ENCODE data around the gene NR4A3. TPM values are rescaled to one million over a fixed set of nuclear protein-coding genes. Genes with fewer than 3 reads are reported as not detected.
A peak's percentile ranks its signal among the peaks of the same experiment; 100 is the strongest.

NR4A3 gene
- total RNA-seq, 2 experiments from 2014 or later = 0.13 to 0.74 TPM

DNA sequence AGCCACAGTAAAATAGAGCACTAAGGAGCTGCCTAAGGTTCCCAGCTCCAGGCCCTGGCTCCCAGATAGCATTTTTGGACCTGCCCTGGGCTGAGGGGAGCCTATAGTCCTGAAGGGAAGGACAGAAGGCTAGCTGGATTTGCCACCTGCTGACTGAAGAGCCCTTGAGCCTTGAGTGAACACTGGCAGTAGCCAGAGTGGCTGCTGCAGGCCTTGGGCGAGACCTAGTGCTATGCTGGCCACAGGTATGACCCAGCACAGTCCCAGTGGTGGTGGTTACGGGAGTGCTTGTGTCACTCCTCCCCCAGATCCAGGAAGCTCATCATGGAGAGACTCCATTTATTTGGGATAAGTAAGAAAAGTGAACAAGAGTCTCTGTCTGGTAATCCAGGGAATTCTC lies 74.4 kb downstream of the NR4A3 start:
- Histone ChIP-seq H3K9me2 (ENCODE audit: insufficient read depth, low read length) (no peaks in the 10 kb centered on the region), H2AFZ (ENCODE audit: low read length) (no peak overlapping the region), H3K79me2 (ENCODE audit: insufficient read depth, low read depth, low read length) (no peaks in the 10 kb centered on the region), H3K36me3 (ENCODE audit: insufficient read depth, low read length) (no peaks in the 10 kb centered on the region), H3K4me1 (ENCODE audit: insufficient read depth, low read length, poor library complexity, severe bottlenecking) (no peaks in the 10 kb centered on the region), H3K27ac (ENCODE audit: low read depth, low read length, poor library complexity, severe bottlenecking) (no peak overlapping the region), H3K4me3 (ENCODE audit: low read depth, low read length, poor library complexity, severe bottlenecking) (no peak overlapping the region), H3K4me2 (ENCODE audit: low read length) (no peak overlapping the region), H4K20me1 (ENCODE audit: insufficient read depth, low read length) (no peaks in the 10 kb centered on the region), H3K9me3 (ENCODE audit: low read length) (no peaks in the 10 kb centered on the region)
- ChIA-PET POLR2A (no interaction called here), CTCF (ENCODE audit: unreplicated experiment) (no interaction called here)
- TF ChIP-seq EZH2phosphoT487 (IDR thresholded peaks at IDR 0.05; ENCODE audit: borderline replicate concordance, low read depth, low read length) = no peak
- TF ChIP-seq, protein P1, sequence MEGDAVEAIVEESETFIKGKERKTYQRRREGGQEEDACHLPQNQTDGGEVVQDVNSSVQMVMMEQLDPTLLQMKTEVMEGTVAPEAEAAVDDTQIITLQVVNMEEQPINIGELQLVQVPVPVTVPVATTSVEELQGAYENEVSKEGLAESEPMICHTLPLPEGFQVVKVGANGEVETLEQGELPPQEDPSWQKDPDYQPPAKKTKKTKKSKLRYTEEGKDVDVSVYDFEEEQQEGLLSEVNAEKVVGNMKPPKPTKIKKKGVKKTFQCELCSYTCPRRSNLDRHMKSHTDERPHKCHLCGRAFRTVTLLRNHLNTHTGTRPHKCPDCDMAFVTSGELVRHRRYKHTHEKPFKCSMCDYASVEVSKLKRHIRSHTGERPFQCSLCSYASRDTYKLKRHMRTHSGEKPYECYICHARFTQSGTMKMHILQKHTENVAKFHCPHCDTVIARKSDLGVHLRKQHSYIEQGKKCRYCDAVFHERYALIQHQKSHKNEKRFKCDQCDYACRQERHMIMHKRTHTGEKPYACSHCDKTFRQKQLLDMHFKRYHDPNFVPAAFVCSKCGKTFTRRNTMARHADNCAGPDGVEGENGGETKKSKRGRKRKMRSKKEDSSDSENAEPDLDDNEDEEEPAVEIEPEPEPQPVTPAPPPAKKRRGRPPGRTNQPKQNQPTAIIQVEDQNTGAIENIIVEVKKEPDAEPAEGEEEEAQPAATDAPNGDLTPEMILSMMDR (conservative IDR thresholded peaks at IDR 0.05; ENCODE audit: low read length) = no peak
- intact Hi-C loops (cut with micrococcal nuclease; ENCODE audit: unreplicated experiment) = no loop called here
- DNase-seq (ENCODE audit: low spot score) = no peak
- BruUV-seq (replicated peaks) = no TSS peak

DNA sequence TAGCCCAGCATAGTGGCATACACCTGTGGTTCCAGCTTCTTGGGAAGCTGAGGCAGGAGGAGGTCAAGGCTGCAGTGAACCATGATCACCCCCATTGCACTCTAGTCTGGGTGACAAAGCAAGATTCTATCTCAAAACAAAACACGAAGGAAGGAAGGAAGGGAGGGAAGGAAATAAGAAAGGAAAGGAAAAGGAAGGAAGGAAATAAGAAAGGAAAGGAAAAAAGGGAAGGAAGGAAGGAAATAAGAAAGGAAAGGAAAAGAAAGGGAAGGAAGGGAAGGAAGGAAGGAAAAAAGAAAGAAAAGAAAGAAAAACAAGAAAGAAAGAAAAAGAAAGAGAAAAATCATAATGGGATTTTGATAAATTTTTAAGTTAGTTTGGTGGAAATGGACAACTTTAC lies 81.7 kb downstream of the NR4A3 start:
- no peak overlapping the region for H3K4me3 ChIP-seq (ENCODE audit: low read depth, low read length, poor library complexity, severe bottlenecking)
- peaks cover 6% of the 10 kb centered on the region; the same call in 1 of the 2 replicates for H3K79me2 ChIP-seq (ENCODE audit: insufficient read depth, low read depth, low read length)
- no peak overlapping the region for H3K27ac ChIP-seq (ENCODE audit: low read depth, low read length, poor library complexity, severe bottlenecking)
- H3K4me1 ChIP-seq (ENCODE audit: insufficient read depth, low read length, poor library complexity, severe bottlenecking) = peaks cover 8% of the 10 kb centered on the region
- no peaks in the 10 kb centered on the region for H3K9me2 ChIP-seq (ENCODE audit: insufficient read depth, low read length)
- no peaks in the 10 kb centered on the region for H3K9me3 ChIP-seq (ENCODE audit: low read length)
- intact Hi-C loops (cut with micrococcal nuclease; ENCODE audit: unreplicated experiment) = no loop called here
- no peaks in the 10 kb centered on the region for H3K36me3 ChIP-seq (ENCODE audit: insufficient read depth, low read length)
- no peaks in the 10 kb centered on the region for H4K20me1 ChIP-seq (ENCODE audit: insufficient read depth, low read length)
- H3K4me2 ChIP-seq (ENCODE audit: low read length) = no peak overlapping the region
- no TSS peak for BruUV-seq (replicated peaks)
- TF ChIP-seq, protein P1 (conservative IDR thresholded peaks at IDR 0.05; ENCODE audit: low read length) = no peak
- TF ChIP-seq EZH2phosphoT487 (IDR thresholded peaks at IDR 0.05; ENCODE audit: borderline replicate concordance, low read depth, low read length) = no peak
- ChIA-PET POLR2A (interaction anchor here (0.6 kb wide), 1 partner anchor 29 kb away, joined by 3 read pairs; no protein-coding TSS in a partner anchor), CTCF (ENCODE audit: unreplicated experiment) (no interaction called here)
- no peak for DNase-seq (ENCODE audit: low spot score)
- no peak overlapping the region for H2AFZ ChIP-seq (ENCODE audit: low read length)

DNA sequence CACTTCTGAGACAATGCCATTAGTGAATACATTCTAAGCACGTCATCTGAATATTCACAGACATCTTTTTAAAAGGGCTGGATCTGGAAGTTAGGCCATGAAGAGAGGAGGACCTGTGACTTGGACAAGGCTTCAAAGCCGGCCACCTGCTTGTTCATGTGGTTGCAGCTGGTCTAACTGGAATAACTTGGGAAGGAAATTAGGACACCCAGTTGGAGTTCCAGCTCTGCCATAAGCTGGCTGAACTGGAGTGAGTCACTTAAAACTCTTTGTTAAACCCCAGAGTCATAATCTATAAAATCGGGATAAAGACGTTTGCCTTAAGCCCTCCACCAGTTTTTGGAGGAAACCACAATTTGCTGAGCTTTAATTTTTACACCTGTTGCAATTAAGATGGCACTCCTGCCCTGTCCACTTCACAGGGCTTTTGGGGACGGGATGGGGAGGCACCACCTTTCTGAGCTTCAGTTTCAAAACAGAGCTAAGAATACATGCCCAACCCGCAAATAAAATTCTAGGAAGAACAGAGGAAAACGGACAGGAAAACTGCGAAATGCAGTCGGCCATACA lies 84.2 kb downstream of the NR4A3 start:
- no peaks in the 10 kb centered on the region for H3K9me2 ChIP-seq (ENCODE audit: insufficient read depth, low read length)
- H3K4me1 ChIP-seq (ENCODE audit: insufficient read depth, low read length, poor library complexity, severe bottlenecking) = peaks cover 8% of the 10 kb centered on the region
- intact Hi-C loops (cut with micrococcal nuclease; ENCODE audit: unreplicated experiment) = loop anchor here (2.0 kb wide), 1 partner anchor 87 kb away; no protein-coding TSS in a partner anchor
- peak overlapping the region; percentile 85 for H3K4me3 ChIP-seq (ENCODE audit: low read depth, low read length, poor library complexity, severe bottlenecking)
- TF ChIP-seq, protein P1 (conservative IDR thresholded peaks at IDR 0.05; ENCODE audit: low read length) = no peak
- TF ChIP-seq EZH2phosphoT487 (IDR thresholded peaks at IDR 0.05; ENCODE audit: borderline replicate concordance, low read depth, low read length) = no peak
- no peaks in the 10 kb centered on the region for H3K36me3 ChIP-seq (ENCODE audit: insufficient read depth, low read length)
- peak overlapping the region; percentile 97 for H2AFZ ChIP-seq (ENCODE audit: low read length)
- peak; percentile 9 for DNase-seq (ENCODE audit: low spot score)
- no peak overlapping the region for H3K27ac ChIP-seq (ENCODE audit: low read depth, low read length, poor library complexity, severe bottlenecking)
- no peaks in the 10 kb centered on the region for H4K20me1 ChIP-seq (ENCODE audit: insufficient read depth, low read length)
- ChIA-PET CTCF (ENCODE audit: unreplicated experiment) (interaction anchor here (0.6 kb wide), 1 partner anchor 567 kb away, joined by 3 read pairs; the partner anchor contains the start of gene TMEFF1), POLR2A (interaction anchor here (0.7 to 1.6 kb wide), 4 partner anchors 18 to 370 kb away, joined by 3 to 4 read pairs (median 4); no protein-coding TSS in a partner anchor)
- H3K9me3 ChIP-seq (ENCODE audit: low read length) = no peaks in the 10 kb centered on the region
- H3K4me2 ChIP-seq (ENCODE audit: low read length) = peak overlapping the region; percentile 95
- H3K79me2 ChIP-seq (ENCODE audit: insufficient read depth, low read depth, low read length) = peaks cover 6% of the 10 kb centered on the region; the same call in 1 of the 2 replicates
- BruUV-seq (replicated peaks) = TSS peak; percentile 50
